WERI-Rb-1 (cell line): Measurements from ENCODE around the gene PCTP.

ENCODE experiments used
- DNase-seq: peaks from one replicate; pipeline ENCODE4 v3.0.0-alpha.2; 2020
- H3K27ac ChIP-seq: fragments of 250-450 bp; sonication (Bioruptor Pico); 2 replicates; pipeline ENCODE4 v1.5.1; 2020; ENCODE audit warnings: mild to moderate bottlenecking, moderate library complexity
- H3K27me3 ChIP-seq: fragments of 250-450 bp; sonication (Bioruptor Pico); 2 replicates; pipeline ENCODE4 v1.5.1; 2021; ENCODE audit warnings: mild to moderate bottlenecking, low read depth, moderate library complexity; ENCODE audit not compliant: insufficient read depth, severe bottlenecking
- H3K36me3 ChIP-seq: fragments of 250-450 bp; sonication (Bioruptor Pico); 2 replicates; pipeline ENCODE4 v1.5.1; 2020; ENCODE audit warnings: mild to moderate bottlenecking, moderate library complexity
- H3K4me3 ChIP-seq: 2 replicates; pipeline ENCODE4 v1.5.1; 2011; ENCODE audit warnings: low read depth, mild to moderate bottlenecking, control low read depth, low read length
- H3K9me3 ChIP-seq: fragments of 250-450 bp; sonication (Bioruptor Pico); 2 replicates; pipeline ENCODE4 v1.5.1; 2021; ENCODE audit warnings: mild to moderate bottlenecking, moderate library complexity; ENCODE audit not compliant: severe bottlenecking
- CTCF ChIP-seq: IDR thresholded peaks from 2 replicates; pipeline ENCODE4 v1.5.1; 2011; ENCODE audit warnings: low read depth, mild to moderate bottlenecking, control low read depth, inconsistent platforms, low read length

The PCTP gene

GRCh38 chr17:55769625-55770000, 18.8 kb downstream of the PCTP start:
- H3K27me3 ChIP-seq, result no peaks in the 10 kb centered on the region
- no peaks in the 10 kb centered on the region for H3K9me3 ChIP-seq
- no peak overlapping the region for H3K27ac ChIP-seq
- no peak for DNase-seq
- H3K4me3 ChIP-seq, result no peak overlapping the region
- no peak for TF ChIP-seq CTCF
- no peaks in the 10 kb centered on the region for H3K36me3 ChIP-seq

GRCh38 chr17:55770196-55770870, 19.5 kb downstream of the PCTP start:
- Histone ChIP-seq H3K36me3 (no peaks in the 10 kb centered on the region), H3K27ac (no peak overlapping the region), H3K4me3 (no peak overlapping the region), H3K27me3 (no peaks in the 10 kb centered on the region), H3K9me3 (no peaks in the 10 kb centered on the region)
- TF ChIP-seq CTCF, result peak; percentile 45
- no peak for DNase-seq

GRCh38 chr17:55772086-55772485, 21.2 kb downstream of the PCTP start:
- H3K9me3 ChIP-seq, result no peaks in the 10 kb centered on the region
- DNase-seq, result no peak
- H3K36me3 ChIP-seq, result no peaks in the 10 kb centered on the region
- TF ChIP-seq CTCF, result no peak
- H3K27ac ChIP-seq, result no peak overlapping the region
- H3K27me3 ChIP-seq, result no peaks in the 10 kb centered on the region
- H3K4me3 ChIP-seq, result no peak overlapping the region

- no peak for TF ChIP-seq CTCF
- H3K36me3 ChIP-seq, result no peaks in the 10 kb centered on the region
These were observed 22.8 kb downstream of the PCTP start for GRCh38 chr17:55773671-55774070.

GRCh38 chr17:55774846-55775271, 24.0 kb downstream of the PCTP start:
- H3K27ac ChIP-seq, result no peak overlapping the region
- H3K27me3 ChIP-seq, result no peaks in the 10 kb centered on the region
- no peaks in the 10 kb centered on the region for H3K36me3 ChIP-seq
- DNase-seq, result no peak
- H3K4me3 ChIP-seq, result no peak overlapping the region
- H3K9me3 ChIP-seq, result no peaks in the 10 kb centered on the region
- TF ChIP-seq CTCF, result no peak

More at GRCh38 chr17:55773671-55774070, 22.8 kb downstream of the PCTP start:
- Histone ChIP-seq H3K27ac (no peak overlapping the region), H3K4me3 (no peak overlapping the region), H3K27me3 (no peaks in the 10 kb centered on the region), H3K9me3 (no peaks in the 10 kb centered on the region)
- no peak for DNase-seq

GRCh38 chr17:55776271-55776670, 25.4 kb downstream of the PCTP start:
- Histone ChIP-seq H3K9me3 (no peaks in the 10 kb centered on the region), H3K4me3 (no peak overlapping the region), H3K27me3 (no peaks in the 10 kb centered on the region), H3K27ac (no peak overlapping the region), H3K36me3 (no peaks in the 10 kb centered on the region)
- no peak for TF ChIP-seq CTCF
- DNase-seq, result peak; percentile 56
